LNCAP (cell line): ENCODE results near the gene XPNPEP1.

ENCODE experiments used
- TF ChIP-seq, protein P1 (sequence below): fragments of 450-650 bp; IDR thresholded peaks from 2 replicates; pipeline ENCODE4 v1.5.1; 2017; ENCODE audit warnings: mild to moderate bottlenecking

The XPNPEP1 gene

DNA sequence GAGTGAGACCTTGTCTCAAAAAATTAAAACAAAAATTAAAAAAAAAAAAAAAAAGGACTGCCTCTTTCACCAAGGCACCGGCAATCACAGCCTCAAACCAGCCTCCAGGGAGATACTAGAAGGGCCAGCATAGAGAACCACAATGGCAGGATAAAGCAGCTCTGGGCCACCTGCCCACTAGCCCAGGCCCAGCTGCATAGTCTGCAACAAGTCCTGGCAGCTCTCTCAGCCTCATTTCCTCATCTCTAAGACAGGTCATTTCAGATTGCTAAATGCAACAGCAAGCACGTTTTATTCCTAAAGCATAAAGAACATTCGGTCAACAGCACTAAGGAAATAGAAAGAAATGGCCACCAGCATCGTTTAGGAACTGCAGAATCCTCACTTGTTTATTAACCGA is 28.8 kb downstream of the XPNPEP1 start:
- TF ChIP-seq, protein P1, sequence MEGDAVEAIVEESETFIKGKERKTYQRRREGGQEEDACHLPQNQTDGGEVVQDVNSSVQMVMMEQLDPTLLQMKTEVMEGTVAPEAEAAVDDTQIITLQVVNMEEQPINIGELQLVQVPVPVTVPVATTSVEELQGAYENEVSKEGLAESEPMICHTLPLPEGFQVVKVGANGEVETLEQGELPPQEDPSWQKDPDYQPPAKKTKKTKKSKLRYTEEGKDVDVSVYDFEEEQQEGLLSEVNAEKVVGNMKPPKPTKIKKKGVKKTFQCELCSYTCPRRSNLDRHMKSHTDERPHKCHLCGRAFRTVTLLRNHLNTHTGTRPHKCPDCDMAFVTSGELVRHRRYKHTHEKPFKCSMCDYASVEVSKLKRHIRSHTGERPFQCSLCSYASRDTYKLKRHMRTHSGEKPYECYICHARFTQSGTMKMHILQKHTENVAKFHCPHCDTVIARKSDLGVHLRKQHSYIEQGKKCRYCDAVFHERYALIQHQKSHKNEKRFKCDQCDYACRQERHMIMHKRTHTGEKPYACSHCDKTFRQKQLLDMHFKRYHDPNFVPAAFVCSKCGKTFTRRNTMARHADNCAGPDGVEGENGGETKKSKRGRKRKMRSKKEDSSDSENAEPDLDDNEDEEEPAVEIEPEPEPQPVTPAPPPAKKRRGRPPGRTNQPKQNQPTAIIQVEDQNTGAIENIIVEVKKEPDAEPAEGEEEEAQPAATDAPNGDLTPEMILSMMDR: no peak

DNA sequence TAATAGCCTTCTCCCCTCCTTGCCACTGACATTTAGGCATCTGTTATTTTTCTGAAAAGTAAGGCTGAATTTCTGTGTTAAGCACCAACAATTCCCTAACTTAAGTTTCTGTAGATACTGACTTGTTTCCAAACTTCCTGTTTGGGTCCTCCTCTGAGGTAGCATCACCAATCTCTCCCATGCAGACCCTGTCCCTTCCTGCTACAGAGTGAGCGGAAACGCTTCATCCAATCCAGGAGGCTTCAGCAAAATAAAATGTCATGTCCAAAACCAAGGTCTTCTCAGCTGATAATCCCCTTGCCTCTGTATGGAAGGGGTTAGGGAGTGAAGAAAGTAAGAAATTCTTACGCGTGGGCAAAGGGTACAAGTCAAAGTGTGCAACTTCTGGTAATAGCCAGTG is 29.9 kb downstream of the XPNPEP1 start:
- TF ChIP-seq, protein P1: no peak

DNA sequence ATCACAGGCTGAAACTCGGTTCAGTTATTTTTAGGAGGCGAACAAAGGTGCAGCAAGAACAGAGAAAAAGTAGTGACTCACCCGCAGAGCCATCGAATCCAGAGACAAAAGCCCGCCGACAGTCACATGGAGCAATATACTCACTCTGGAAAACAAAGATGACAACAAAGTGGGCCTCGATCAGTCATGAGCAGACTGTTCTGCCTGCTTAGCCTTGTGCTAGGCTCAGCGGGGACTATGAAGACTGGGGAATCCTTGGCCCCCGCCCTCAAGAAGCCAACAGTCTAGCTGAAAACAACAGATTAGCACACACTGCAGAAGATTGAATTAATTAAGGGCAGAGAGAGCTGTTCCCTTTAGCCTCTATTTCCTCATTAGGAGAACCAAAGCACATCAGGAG is 30.4 kb downstream of the XPNPEP1 start:
- TF ChIP-seq, protein P1: no peak

DNA sequence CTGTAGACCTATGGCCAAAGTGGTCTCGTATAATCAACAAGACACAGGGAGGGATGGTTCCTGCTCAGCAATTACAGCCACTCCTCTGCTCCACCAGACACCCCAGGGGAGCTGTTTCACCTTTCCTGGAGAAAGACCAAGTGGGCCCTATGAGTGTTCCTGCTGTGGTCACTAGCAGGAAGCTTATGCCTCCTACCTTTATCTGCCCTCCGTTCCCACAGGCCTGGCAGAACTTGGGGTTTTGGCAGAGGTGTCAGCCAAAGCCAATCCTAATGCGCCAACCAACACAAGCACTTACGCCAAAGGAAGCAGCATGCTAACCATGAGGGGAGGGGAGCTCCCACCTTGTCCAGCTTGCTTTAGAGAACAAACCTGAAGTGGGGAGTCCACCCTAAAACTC is 31.2 kb downstream of the XPNPEP1 start:
- TF ChIP-seq, protein P1: no peak

DNA sequence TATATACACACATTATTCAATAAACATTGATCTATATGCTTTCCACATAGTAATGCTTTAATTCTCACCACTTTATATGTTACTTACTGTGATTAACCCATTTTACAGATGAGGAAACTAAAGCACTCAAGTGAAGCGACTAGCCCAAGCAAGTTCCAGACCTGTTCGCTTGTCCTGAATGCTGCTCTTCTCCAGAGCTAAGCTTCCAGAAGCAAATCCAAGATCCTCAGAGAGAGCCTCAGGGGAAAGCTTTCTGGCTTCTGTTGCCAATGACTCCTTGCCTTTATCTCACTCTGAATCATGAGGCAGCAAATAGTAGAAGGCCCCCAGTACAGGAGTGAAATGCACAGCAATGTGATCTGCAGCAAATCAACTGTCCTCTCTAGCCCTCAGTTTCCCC is 32.2 kb downstream of the XPNPEP1 start:
- TF ChIP-seq, protein P1: no peak

DNA sequence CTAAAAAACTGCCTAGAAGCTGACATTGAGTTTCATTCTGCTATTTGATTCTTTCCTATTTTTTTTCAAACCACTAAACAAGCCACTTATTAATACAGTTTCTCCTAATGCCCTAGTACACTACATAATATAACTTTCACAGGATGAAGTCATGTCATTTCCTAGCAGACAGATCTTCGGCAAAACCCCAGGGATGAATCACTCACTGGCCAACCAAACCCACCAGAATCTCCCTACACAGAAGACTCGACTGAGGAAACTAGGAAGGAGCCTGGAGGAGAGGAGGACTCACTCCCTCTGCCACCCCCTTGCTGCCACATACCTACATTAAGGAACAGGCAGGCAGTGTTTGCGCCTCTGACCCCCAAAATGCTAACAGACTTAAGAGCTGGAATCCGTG is 33.4 kb downstream of the XPNPEP1 start:
- TF ChIP-seq, protein P1: no peak

DNA sequence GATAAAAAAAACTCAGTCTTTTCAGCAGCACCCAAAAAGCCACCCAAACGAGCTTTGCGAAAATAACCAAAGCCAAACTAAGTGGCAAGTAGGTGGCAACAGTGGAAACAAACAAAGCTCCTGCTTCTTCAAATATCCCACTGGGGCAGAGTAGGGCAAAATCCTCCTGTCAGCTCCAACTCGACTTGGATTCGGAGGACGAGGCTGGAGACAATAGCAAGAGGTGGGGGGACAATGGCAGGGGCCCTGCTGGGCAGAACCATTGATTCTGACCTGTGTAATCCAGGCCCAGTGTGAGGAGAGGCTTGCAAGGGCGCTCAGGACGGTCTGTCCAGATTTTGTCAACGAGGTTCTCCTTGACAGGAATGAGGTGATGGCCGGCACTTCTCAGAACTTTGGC is 35.5 kb downstream of the XPNPEP1 start:
- TF ChIP-seq, protein P1: no peak

DNA sequence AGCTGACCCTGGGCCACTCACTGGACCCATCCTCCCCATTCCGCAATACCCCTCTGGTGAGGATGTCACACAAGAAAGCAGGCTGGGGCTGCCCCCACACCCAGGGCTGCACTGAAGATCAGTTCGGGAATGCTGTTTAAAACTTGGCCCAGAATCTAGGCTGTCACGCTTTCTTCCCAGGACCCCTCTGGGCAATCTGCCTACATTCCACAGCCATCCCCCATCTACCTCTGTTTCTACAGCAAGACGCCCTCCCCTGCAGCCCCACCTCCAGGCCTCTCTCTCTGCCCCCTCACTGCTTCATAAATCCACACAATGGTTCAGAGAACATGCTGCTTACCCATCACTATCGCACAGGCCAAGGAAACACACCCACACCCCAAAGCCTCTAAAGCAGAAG is 36.1 kb downstream of the XPNPEP1 start:
- TF ChIP-seq, protein P1: no peak
